Stimulated activated naive CD8-positive, alpha-beta T cell treated with anti-CD3 and anti-CD28 coated beads, Interleukin-15, Interleukin-2, amounts not matched to agents 100 ng/mL and 50 ng/mL, for 24 hours (primary cell): ENCODE measurements around the gene KIF13A.
"Not testable (repeated sequence)": the region's sequence is repeated elsewhere in the genome, so short reads cannot be mapped to it uniquely, and the experiment has no call there.

Source experiments
- H3K27ac Mint-ChIP-seq: one replicate; pipeline ENCODE4 v1.8.0; 2021; ENCODE audit warnings: mild to moderate bottlenecking, mixed read lengths
- H3K27me3 Mint-ChIP-seq: one replicate; pipeline ENCODE4 v1.8.0; 2021; ENCODE audit warnings: mixed read lengths
- H3K36me3 Mint-ChIP-seq: one replicate; pipeline ENCODE4 v1.8.0; 2021; ENCODE audit warnings: low read depth, mixed read lengths
- H3K4me1 Mint-ChIP-seq: one replicate; pipeline ENCODE4 v1.8.0; 2021; ENCODE audit warnings: low read depth, mixed read lengths
- H3K4me3 Mint-ChIP-seq: one replicate; pipeline ENCODE4 v1.8.0; 2021; ENCODE audit warnings: mild to moderate bottlenecking, mixed read lengths
- H3K9me3 Mint-ChIP-seq: one replicate; pipeline ENCODE4 v1.8.0; 2021; ENCODE audit warnings: mixed read lengths

Gene KIF13A

DNA sequence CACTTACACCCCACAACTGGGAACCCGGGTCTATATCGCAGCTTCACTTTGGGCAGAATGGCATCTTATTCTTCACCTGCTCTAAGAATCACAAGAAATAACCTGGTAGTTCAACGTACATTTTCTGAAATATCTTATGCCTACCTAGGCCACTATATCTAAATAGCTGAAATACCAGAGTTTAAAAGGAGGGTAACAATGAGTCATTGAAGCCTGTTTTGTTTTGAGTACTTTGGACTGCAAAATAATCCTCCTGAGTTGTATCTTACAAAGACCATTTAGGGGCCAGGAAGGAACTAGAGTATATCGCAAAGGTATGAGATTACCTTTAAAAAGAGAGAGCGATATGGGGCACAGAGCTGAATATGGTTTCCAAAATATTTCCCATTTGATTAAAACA is 184.0 kb downstream of the KIF13A start:
- Mint-ChIP-seq H3K27me3 (no peaks in the 10 kb centered on the region), H3K9me3 (no peaks in the 10 kb centered on the region), H3K4me1 (no peaks in the 10 kb centered on the region), H3K36me3 (no peaks in the 10 kb centered on the region), H3K4me3 (no peak overlapping the region), H3K27ac (no peak overlapping the region)

- Mint-ChIP-seq H3K27ac (no peak overlapping the region), H3K4me3 (no peak overlapping the region), H3K27me3 (peaks cover 3% of the 10 kb centered on the region), H3K4me1 (no peaks in the 10 kb centered on the region), H3K36me3 (no peaks in the 10 kb centered on the region), H3K9me3 (no peaks in the 10 kb centered on the region)
These were observed 188.8 kb downstream of the KIF13A start for GRCh38 chr6:17798477-17799154.

GRCh38 chr6:17790489-17790888 is 196.9 kb downstream of the KIF13A start:
- Mint-ChIP-seq H3K4me3 (no peak overlapping the region), H3K27me3 (no peaks in the 10 kb centered on the region), H3K27ac (no peak overlapping the region), H3K36me3 (no peaks in the 10 kb centered on the region), H3K9me3 (no peaks in the 10 kb centered on the region), H3K4me1 (no peaks in the 10 kb centered on the region)

GRCh38 chr6:17785094-17785787 is 202.2 kb downstream of the KIF13A start:
- Mint-ChIP-seq H3K4me1 (no peaks in the 10 kb centered on the region), H3K4me3 (no peak overlapping the region), H3K27me3 (no peaks in the 10 kb centered on the region), H3K36me3 (no peaks in the 10 kb centered on the region), H3K27ac (no peak overlapping the region), H3K9me3 (no peaks in the 10 kb centered on the region)

- Mint-ChIP-seq H3K27me3 (no peaks in the 10 kb centered on the region), H3K9me3 (no peaks in the 10 kb centered on the region), H3K4me1 (no peaks in the 10 kb centered on the region), H3K36me3 (no peaks in the 10 kb centered on the region), H3K27ac (no peak overlapping the region), H3K4me3 (no peak overlapping the region)
These were observed 207.4 kb downstream of the KIF13A start for GRCh38 chr6:17780061-17780460.

GRCh38 chr6:17771609-17772008 is 215.8 kb downstream of the KIF13A start:
- Mint-ChIP-seq H3K27ac (no peak overlapping the region), H3K4me1 (no peaks in the 10 kb centered on the region), H3K27me3 (no peaks in the 10 kb centered on the region), H3K36me3 (no peaks in the 10 kb centered on the region), H3K4me3 (no peak overlapping the region), H3K9me3 (no peaks in the 10 kb centered on the region)

DNA sequence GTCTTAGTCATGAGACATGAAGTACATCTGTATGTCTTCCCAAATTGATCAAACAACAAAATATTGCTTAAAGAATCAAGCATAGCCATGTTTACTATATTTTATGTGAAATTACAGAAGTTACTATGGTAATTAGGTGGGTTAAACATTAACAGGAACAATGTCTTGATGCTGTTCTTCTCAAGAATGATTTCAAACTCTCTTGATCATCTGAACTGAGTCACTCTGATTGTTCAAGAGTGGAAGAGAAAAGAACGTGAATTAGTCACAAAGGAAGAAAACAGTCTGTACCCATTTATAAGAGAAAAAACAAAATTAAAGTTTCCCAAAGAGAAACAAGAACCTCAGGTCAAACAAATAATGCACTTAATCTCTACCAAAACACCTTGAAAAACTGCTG is 218.6 kb downstream of the KIF13A start:
- H3K4me1 Mint-ChIP-seq = no peaks in the 10 kb centered on the region
- no peak overlapping the region for H3K27ac Mint-ChIP-seq
- no peaks in the 10 kb centered on the region for H3K36me3 Mint-ChIP-seq
- H3K4me3 Mint-ChIP-seq = no peak overlapping the region
- peaks cover 5% of the 10 kb centered on the region for H3K27me3 Mint-ChIP-seq
- H3K9me3 Mint-ChIP-seq = no peaks in the 10 kb centered on the region

GRCh38 chr6:17768388-17768787 is 219.0 kb downstream of the KIF13A start:
- H3K9me3 Mint-ChIP-seq = no peaks in the 10 kb centered on the region
- peaks cover 5% of the 10 kb centered on the region for H3K27me3 Mint-ChIP-seq
- H3K36me3 Mint-ChIP-seq = no peaks in the 10 kb centered on the region
- H3K4me3 Mint-ChIP-seq = no peak overlapping the region
- H3K27ac Mint-ChIP-seq = no peak overlapping the region
- no peaks in the 10 kb centered on the region for H3K4me1 Mint-ChIP-seq

GRCh38 chr6:17762651-17763050 is 224.8 kb downstream of the KIF13A start:
- Mint-ChIP-seq H3K27me3 (peaks cover 5% of the 10 kb centered on the region), H3K4me3 (no peak overlapping the region), H3K36me3 (no peaks in the 10 kb centered on the region), H3K27ac (no peak overlapping the region), H3K4me1 (no peaks in the 10 kb centered on the region), H3K9me3 (no peaks in the 10 kb centered on the region)

- Mint-ChIP-seq H3K9me3 (no peaks in the 10 kb centered on the region), H3K4me1 (no peaks in the 10 kb centered on the region), H3K4me3 (no peak overlapping the region), H3K27me3 (no peaks in the 10 kb centered on the region), H3K36me3 (no peaks in the 10 kb centered on the region), H3K27ac (no peak overlapping the region)
These were observed 229.3 kb downstream of the KIF13A start for GRCh38 chr6:17758119-17758518.

GRCh38 chr6:17754254-17754653 is 233.2 kb downstream of the KIF13A start:
- Mint-ChIP-seq H3K36me3 (no peaks in the 10 kb centered on the region), H3K27me3 (no peaks in the 10 kb centered on the region), H3K27ac (no peak overlapping the region), H3K4me3 (no peak overlapping the region), H3K9me3 (no peaks in the 10 kb centered on the region), H3K4me1 (no peaks in the 10 kb centered on the region)

DNA sequence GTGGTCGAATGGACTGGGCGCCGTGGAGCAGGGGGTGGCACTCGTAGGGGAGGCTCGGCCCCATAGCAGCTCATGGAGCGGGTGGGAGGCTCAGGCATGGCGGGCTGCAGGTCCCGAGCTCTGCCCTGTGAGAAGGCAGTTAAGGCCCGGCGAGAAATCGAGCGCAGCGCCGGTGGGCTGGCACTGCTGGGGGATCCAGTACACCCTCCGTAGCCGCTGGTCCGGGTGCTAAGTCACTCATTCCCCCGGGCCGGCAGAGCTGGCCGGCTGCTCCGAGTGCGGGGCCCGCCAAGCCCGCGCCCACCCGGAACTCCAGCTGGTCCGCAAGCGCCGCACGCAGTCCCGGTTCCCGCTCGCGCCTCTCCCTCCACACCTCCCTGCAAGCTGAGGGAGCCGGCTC is 242.1 kb downstream of the KIF13A start:
- H3K4me1 Mint-ChIP-seq, H3K4me3 Mint-ChIP-seq, H3K36me3 Mint-ChIP-seq, H3K9me3 Mint-ChIP-seq, H3K27ac Mint-ChIP-seq, H3K27me3 Mint-ChIP-seq: not testable (repeated sequence)

- H3K27ac Mint-ChIP-seq, H3K9me3 Mint-ChIP-seq, H3K4me3 Mint-ChIP-seq, H3K4me1 Mint-ChIP-seq, H3K27me3 Mint-ChIP-seq, H3K36me3 Mint-ChIP-seq: not testable (repeated sequence)
These were observed 242.6 kb downstream of the KIF13A start for GRCh38 chr6:17744757-17745308.

GRCh38 chr6:17744019-17744756 is 243.2 kb downstream of the KIF13A start:
- peaks cover 4% of the 10 kb centered on the region for H3K9me3 Mint-ChIP-seq
- H3K4me1 Mint-ChIP-seq = no peaks in the 10 kb centered on the region
- no peaks in the 10 kb centered on the region for H3K36me3 Mint-ChIP-seq
- H3K4me3 Mint-ChIP-seq = no peak overlapping the region
- H3K27me3 Mint-ChIP-seq = no peaks in the 10 kb centered on the region
- H3K27ac Mint-ChIP-seq = no peak overlapping the region

DNA sequence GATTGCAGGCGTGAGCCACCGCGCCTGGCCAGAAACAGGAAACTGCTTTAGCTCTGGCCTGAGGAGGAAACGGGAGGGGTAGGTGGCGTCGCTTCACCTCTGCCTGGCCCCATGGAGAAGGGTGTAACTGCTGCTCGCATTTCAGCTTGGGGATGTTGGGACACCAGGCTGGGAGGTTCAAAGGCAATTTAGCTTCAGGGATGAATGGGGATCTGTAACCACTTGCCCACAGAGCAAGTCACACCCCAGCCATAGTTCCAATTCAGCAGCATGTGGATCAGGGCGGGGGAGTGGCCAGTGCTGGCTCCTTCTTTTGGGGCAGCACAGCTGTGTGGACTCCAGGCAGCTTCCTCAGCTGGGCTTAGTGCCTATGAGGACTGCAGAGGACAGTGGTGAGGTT is 245.9 kb downstream of the KIF13A start:
- Mint-ChIP-seq H3K4me3 (no peak overlapping the region), H3K27me3 (no peaks in the 10 kb centered on the region), H3K9me3 (peaks cover 14% of the 10 kb centered on the region), H3K36me3 (peaks cover 6% of the 10 kb centered on the region), H3K4me1 (no peaks in the 10 kb centered on the region), H3K27ac (no peak overlapping the region)
